H1 (cell line): ENCODE results near the gene ADARB2. TPM values are rescaled to one million over a fixed set of nuclear protein-coding genes. Genes with fewer than 3 reads are reported as not detected.

ENCODE experiments used
- CTCF ChIA-PET: fragments of 300-600 bp; sonication (Branson Sonifier 250); formaldehyde crosslinking; loops from one replicate; lab custom pipeline; 2021; ENCODE audit not compliant: partially characterized antibody; lab: Charles Lee
- POLR2A ChIA-PET: fragments of 300-600 bp; sonication (Branson Sonifier 250); formaldehyde crosslinking; loops from one replicate; lab custom pipeline; 2021; ENCODE audit warnings: inconsistent platforms; ENCODE audit not compliant: partially characterized antibody; lab: Charles Lee
- DNase-seq, 2 experiments: peaks; one replicate each; pipeline versions ENCODE4 v3.0.0 to v3.0.0-alpha.2; 2010 to 2022; ENCODE audit warnings: low spot score in 2 of 2, low read depth in 1 of 2, mixed read lengths in 1 of 2
- FAIRE-seq: peaks from 2 replicates; lab custom pipeline; 2011; peaks lifted over from hg19 to GRCh38; lab: Jason Lieb, UNC
- H2AFZ ChIP-seq: 2 replicates; pipeline ENCODE4 v1.8.1; 2012; ENCODE audit warnings: low read length, inconsistent platforms
- H2AK5ac ChIP-seq: 2 replicates; pipeline ENCODE4 v1.6.1; 2013; ENCODE audit warnings: low read depth, low read length
- H2BK120ac ChIP-seq: replicated peaks from 2 replicates; pipeline ENCODE3; 2013; ENCODE audit warnings: low read depth, low read length, inconsistent platforms
- H2BK12ac ChIP-seq: 2 replicates; pipeline ENCODE4 v1.6.1; 2013; ENCODE audit warnings: low read depth, low read length
- H2BK15ac ChIP-seq: 2 replicates; pipeline ENCODE4 v1.6.1; 2013; ENCODE audit warnings: low read length
- H2BK20ac ChIP-seq: 2 replicates; pipeline ENCODE4 v1.6.1; 2013; ENCODE audit warnings: low read length
- H2BK5ac ChIP-seq: 2 replicates; pipeline ENCODE4 v1.6.1; 2013; ENCODE audit warnings: low read depth, low read length
- H3K14ac ChIP-seq: 2 replicates; pipeline ENCODE4 v1.6.1; 2013; ENCODE audit warnings: inconsistent platforms; ENCODE audit not compliant: insufficient read length
- H3K18ac ChIP-seq: 2 replicates; pipeline ENCODE4 v1.6.1; 2013; ENCODE audit warnings: low read length; ENCODE audit errors: extremely low read depth
- H3K23ac ChIP-seq: 2 replicates; pipeline ENCODE4 v1.6.1; 2013; ENCODE audit warnings: inconsistent platforms; ENCODE audit not compliant: insufficient read length
- H3K23me2 ChIP-seq: 2 replicates; pipeline ENCODE4 v1.6.1; 2013; ENCODE audit warnings: low read depth, low read length
- H3K27ac ChIP-seq: 2 replicates; pipeline ENCODE4 v1.6.1; 2011; ENCODE audit warnings: low read depth, low read length, inconsistent platforms
- H3K27me3 ChIP-seq, 4 experiments: replicated peaks in 1 of 4; 1 replicate in 1 of 4; 2 replicates in 3 of 4; pipeline versions ENCODE4 v1.6.1 to v1.8.1; 2011 to 2013; ENCODE audit warnings: low read length in 3 of 4, mild to moderate bottlenecking in 3 of 4, inconsistent platforms in 2 of 4, mixed read lengths in 2 of 4, moderate library complexity in 1 of 4; ENCODE audit not compliant: control insufficient read depth in 3 of 4, insufficient read depth in 3 of 4; ENCODE audit errors: extremely low read depth in 1 of 4
- H3K36me3 ChIP-seq, 4 experiments: 2 replicates each; pipeline versions ENCODE4 v1.6.1 to v1.8.1; 2011 to 2013; ENCODE audit warnings: mild to moderate bottlenecking in 4 of 4, low read length in 3 of 4, moderate library complexity in 2 of 4, control low read depth in 1 of 4, inconsistent platforms in 1 of 4; ENCODE audit not compliant: insufficient read depth in 4 of 4, control insufficient read depth in 2 of 4
- H3K4ac ChIP-seq: replicated peaks from 2 replicates; pipeline ENCODE3; 2013; ENCODE audit warnings: low read length, low read depth, mixed read lengths, inconsistent platforms; ENCODE audit not compliant: insufficient read length
- H3K4me1 ChIP-seq, 4 experiments: replicated peaks in 1 of 4; 1 replicate in 1 of 4; 2 replicates in 3 of 4; pipeline versions ENCODE4 v1.6.1 to v1.8.1; 2011 to 2013; ENCODE audit warnings: low read length in 3 of 4, inconsistent platforms in 2 of 4, mixed read lengths in 1 of 4; ENCODE audit not compliant: insufficient read depth in 4 of 4, control insufficient read depth in 3 of 4
- H3K4me2 ChIP-seq, 2 experiments: 2 replicates each; pipeline versions ENCODE4 v1.6.1 to v1.8.1; 2011 to 2013; ENCODE audit warnings: low read depth in 2 of 2, low read length in 2 of 2, control low read depth in 1 of 2, inconsistent platforms in 1 of 2, mild to moderate bottlenecking in 1 of 2; ENCODE audit not compliant: insufficient read depth in 1 of 2
- H3K4me3 ChIP-seq, 4 experiments: fragments of 200-600, 300-600 bp in 1 of 4; sonication (generic), shearing (Covaris generic), sonication (Bioruptor Twin) in 1 of 4; 2 replicates each; pipeline versions ENCODE4 v1.5.1 to v1.8.1; 2011 to 2016; ENCODE audit warnings: low read length in 4 of 4, low read depth in 3 of 4, control low read depth in 2 of 4, inconsistent platforms in 2 of 4, mild to moderate bottlenecking in 2 of 4, mixed read lengths in 1 of 4, moderate library complexity in 1 of 4; ENCODE audit not compliant: insufficient read depth in 2 of 4; ENCODE audit errors: extremely low read depth in 1 of 4
- H3K56ac ChIP-seq: replicated peaks from 2 replicates; pipeline ENCODE3; 2013; ENCODE audit warnings: low read depth, mild to moderate bottlenecking, mixed read lengths, low read length, inconsistent platforms; ENCODE audit not compliant: insufficient read length
- H3K79me1 ChIP-seq: 2 replicates; pipeline ENCODE4 v1.6.1; 2013; ENCODE audit warnings: low read depth, low read length, control low read depth
- H3K79me2 ChIP-seq, 2 experiments: 2 replicates each; pipeline versions ENCODE4 v1.6.1 to v1.8.1; 2012 to 2013; ENCODE audit warnings: low read length in 2 of 2, mild to moderate bottlenecking in 2 of 2, inconsistent platforms in 1 of 2; ENCODE audit not compliant: insufficient read depth in 2 of 2, control insufficient read depth in 1 of 2
- H3K9ac ChIP-seq, 4 experiments: replicated peaks in 1 of 4; 1 replicate in 1 of 4; 2 replicates in 3 of 4; pipeline versions ENCODE4 v1.6.1 to v1.8.1; 2011 to 2013; ENCODE audit warnings: low read depth in 3 of 4, low read length in 3 of 4, control low read depth in 2 of 4, mild to moderate bottlenecking in 2 of 4, moderate library complexity in 2 of 4, inconsistent platforms in 1 of 4; ENCODE audit errors: extremely low read depth in 1 of 4
- H3K9me3 ChIP-seq, 2 experiments: 2 replicates each; pipeline versions ENCODE4 v1.6.1 to v1.8.1; 2012 to 2013; ENCODE audit warnings: mild to moderate bottlenecking in 2 of 2, moderate library complexity in 2 of 2, control low read depth in 1 of 2, inconsistent platforms in 1 of 2, low read depth in 1 of 2, low read length in 1 of 2, mixed read lengths in 1 of 2; ENCODE audit not compliant: insufficient read depth in 2 of 2
- H4K20me1 ChIP-seq, 2 experiments: replicated peaks in 1 of 2; 2 replicates each; pipeline versions ENCODE3 to v1.8.1; 2011 to 2013; ENCODE audit warnings: inconsistent platforms in 2 of 2, low read length in 2 of 2, mild to moderate bottlenecking in 1 of 2; ENCODE audit not compliant: insufficient read depth in 2 of 2, control insufficient read depth in 1 of 2
- H4K5ac ChIP-seq: 2 replicates; pipeline ENCODE4 v1.6.1; 2013; ENCODE audit warnings: low read length, low read depth, mixed read lengths, inconsistent platforms; ENCODE audit not compliant: insufficient read length
- H4K8ac ChIP-seq: 2 replicates; pipeline ENCODE4 v1.8.0; 2013; ENCODE audit warnings: mild to moderate bottlenecking, moderate library complexity, low read length, inconsistent platforms; ENCODE audit not compliant: insufficient read depth; ENCODE audit errors: extremely low read depth
- H4K91ac ChIP-seq: replicated peaks from 2 replicates; pipeline ENCODE3; 2013; ENCODE audit warnings: low read length, mixed read lengths, inconsistent platforms; ENCODE audit not compliant: insufficient read length
- BCL11A ChIP-seq, 2 experiments: IDR thresholded peaks; one replicate each; pipeline ENCODE4 v1.6.1; 2011; ENCODE audit warnings: low read depth in 2 of 2, low read length in 2 of 2, mild to moderate bottlenecking in 2 of 2
- E2F6 ChIP-seq: IDR thresholded peaks from 2 replicates; pipeline ENCODE4 v1.6.1; 2012; ENCODE audit warnings: inconsistent platforms
- EGR1 ChIP-seq: IDR thresholded peaks from 2 replicates; pipeline ENCODE4 v1.6.1; 2011; ENCODE audit warnings: low read depth, low read length, borderline replicate concordance
- FOSL1 ChIP-seq: IDR thresholded peaks from 2 replicates; pipeline ENCODE4 v1.6.1; 2011; ENCODE audit warnings: mild to moderate bottlenecking, low read depth, low read length, moderate library complexity; ENCODE audit not compliant: insufficient read depth
- HDAC6 ChIP-seq: IDR thresholded peaks from one replicate; pipeline ENCODE4 v1.7.1; 2012; ENCODE audit warnings: low read depth, mild to moderate bottlenecking, inconsistent platforms, low read length, moderate library complexity
- JUND ChIP-seq: IDR thresholded peaks from 2 replicates; pipeline ENCODE4 v1.6.1; 2011; ENCODE audit warnings: mild to moderate bottlenecking, improper control_type of control experiment, low read length
- KDM1A ChIP-seq: fragments of 200-600, 300-600 bp; sonication (generic); IDR thresholded peaks from 2 replicates; pipeline ENCODE4 v1.7.1; 2016; ENCODE audit warnings: mild to moderate bottlenecking, low read length, borderline replicate concordance
- KDM4A ChIP-seq: IDR thresholded peaks from one replicate; pipeline ENCODE4 v1.7.1; 2012; ENCODE audit warnings: low read depth, mild to moderate bottlenecking, moderate library complexity, low read length, inconsistent platforms; ENCODE audit not compliant: severe bottlenecking
- NRF1 ChIP-seq: IDR thresholded peaks from 2 replicates; pipeline ENCODE4 v1.6.1; 2011; ENCODE audit warnings: mild to moderate bottlenecking, low read depth, low read length, improper control_type of control experiment
- RNF2 ChIP-seq: fragments of 200-900, 300-1000 bp; sonication (generic); IDR thresholded peaks from 2 replicates; pipeline ENCODE4 v1.7.1; 2016; ENCODE audit warnings: borderline replicate concordance, low read depth, mild to moderate bottlenecking, antibody characterized with exemption, low read length; ENCODE audit not compliant: poor library complexity, severe bottlenecking; ENCODE audit errors: missing control alignments
- SAP30 ChIP-seq: fragments of 300-600 bp; sonication (generic); IDR thresholded peaks from 2 replicates; pipeline ENCODE4 v1.7.1; 2012; ENCODE audit warnings: low read length, moderate library complexity, mild to moderate bottlenecking, inconsistent platforms; ENCODE audit not compliant: insufficient read depth, insufficient replicate concordance
- SRF ChIP-seq: IDR thresholded peaks from 2 replicates; pipeline ENCODE4 v1.6.1; 2011; ENCODE audit warnings: mild to moderate bottlenecking, low read depth, low read length, moderate library complexity
- TBP ChIP-seq: IDR thresholded peaks from 2 replicates; pipeline ENCODE4 v1.6.1; 2011; ENCODE audit warnings: low read depth, low read length, improper control_type of control experiment
- YY1 ChIP-seq: IDR thresholded peaks from 2 replicates; pipeline ENCODE4 v1.6.1; 2011; ENCODE audit warnings: low read depth, mild to moderate bottlenecking, low read length
- WGBS, 2 experiments: shearing (Covaris generic) in 1 of 2; methylation state at CpG; one replicate each; pipeline versions ENCODE4 v1.1.6 to v1.1.7; 2013 to 2015; ENCODE audit warnings: low lambda C conversion rate in 2 of 2, mixed read lengths in 2 of 2, inconsistent platforms in 1 of 2, low coverage in 1 of 2, missing lambda C conversion rate in 1 of 2; ENCODE audit not compliant: insufficient replicate concordance in 2 of 2, insufficient coverage in 1 of 2, insufficient read length in 1 of 2; ENCODE audit errors: extremely low coverage in 1 of 2, missing lambda C conversion rate in 1 of 2; 5-methylcytosine and 5-hydroxymethylcytosine counted together
- polyA plus RNA-seq, 7 experiments: library from polyadenylated mRNA; depleted of rRNA in 3 of 7; stranded (reverse) in 5 of 7; unstranded in 2 of 7; fragments of >200 nt in 5 of 7; fragments of 200-250 nt in 2 of 7; gene quantifications; 1 replicate in 5 of 7; 2 replicates in 1 of 7; 4 replicates in 1 of 7; pipeline versions ENCODE4 v1.2.1 to v1.2.3, GENCODE V29; 2011 to 2013; ENCODE audit warnings: missing spikeins in 2 of 7, mixed read lengths in 2 of 7
- total RNA-seq: library from RNA; stranded (reverse); fragmentation: NEBNext Ultra II Directional; extraction: Animal tissue kit (Norgen Biotek cat#: 25700); gene quantifications from 2 replicates; pipeline ENCODE4 v1.2.1, GENCODE V29; 2021

Gene ADARB2
- total and polyA plus RNA-seq, 2 of the 8 experiments (the other 6 are each of a cell fraction or from before 2014, with no cell fraction given) = 2.2 to 2.8 TPM

DNA sequence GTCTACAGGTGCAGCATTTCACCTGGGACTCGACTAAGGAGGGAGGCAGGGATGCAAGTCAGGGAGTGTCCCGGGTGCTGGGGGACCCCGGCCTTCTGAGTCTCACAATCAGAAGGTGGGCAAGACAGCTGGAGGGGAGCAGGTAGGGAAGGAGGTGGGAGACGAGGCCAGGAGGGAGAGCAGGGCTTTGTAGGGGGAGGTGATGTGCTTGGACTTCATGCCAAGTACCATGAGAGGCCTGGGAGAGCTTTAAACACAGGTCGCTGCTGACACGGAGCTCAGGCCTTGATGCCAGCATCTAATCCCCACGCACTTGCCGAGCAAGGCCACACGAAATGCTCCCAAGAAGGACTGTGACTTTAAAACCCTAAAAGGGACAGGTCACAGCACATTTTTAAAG is 244.7 kb downstream of the ADARB2 start:
- Histone ChIP-seq H3K79me1 (no peaks in the 10 kb centered on the region), H2BK5ac (no peak overlapping the region; the same call in 1 of the 2 replicates), H3K23ac (no peak overlapping the region), H3K18ac (no peak overlapping the region), H4K20me1 (peaks cover 0 to 2% of the 10 kb centered on the region in 2 experiments), H3K56ac (no peak overlapping the region), H3K4me2 (no peak overlapping the region), H3K4me3 (no peak overlapping the region), H2BK15ac (no peak overlapping the region), H2AFZ (no peak overlapping the region), H2BK120ac (no peak overlapping the region), H3K4me1 (no peaks in the 10 kb centered on the region), H3K14ac (no peak overlapping the region), H2BK12ac (no peak overlapping the region), H3K36me3 (no peaks in the 10 kb centered on the region), H3K79me2 (no peaks in the 10 kb centered on the region; a peak in 1 of 4 replicates), H4K91ac (no peak overlapping the region), H2AK5ac (no peak overlapping the region), H3K4ac (no peak overlapping the region), H3K23me2 (peaks cover 2% of the 10 kb centered on the region; the same call in 1 of the 2 replicates), H3K9me3 (no peaks in the 10 kb centered on the region), H4K5ac (no peak overlapping the region), H3K27ac (no peak overlapping the region), H3K27me3 (no peaks in the 10 kb centered on the region), H4K8ac (no peak overlapping the region), H3K9ac (no peak overlapping the region), H2BK20ac (no peak overlapping the region)
- ChIA-PET POLR2A (no interaction called here), CTCF (no interaction called here)
- DNase-seq = no peak
- FAIRE-seq = no peak
- 85% methylated on average over 8 of the region's 9 CpGs; no CpG with 5 or more reads in 1 of the 2 experiments for WGBS, 2 experiments
- no peak for TF ChIP-seq TBP
- TF ChIP-seq SRF = no peak
- TF ChIP-seq JUND = no peak
- no peak for TF ChIP-seq SAP30
- TF ChIP-seq NRF1 = no peak
- TF ChIP-seq HDAC6 = no peak
- no peak for TF ChIP-seq YY1
- no peak for TF ChIP-seq FOSL1
- no peak for TF ChIP-seq KDM1A
- TF ChIP-seq KDM4A = no peak
- no peak for TF ChIP-seq BCL11A (IDR thresholded peaks at IDR 0.05; ENCODE audit: low read depth in 2 of 2, low read length in 2 of 2)
- TF ChIP-seq EGR1 = no peak
- TF ChIP-seq RNF2 = no peak
- no peak for TF ChIP-seq E2F6
